Activated T-cell treated with anti-CD3 and anti-CD28 coated beads for 24 hours (primary cell): Measurements from ENCODE around the gene KLHDC3.

Experiments
- DNase-seq: peaks from one replicate; pipeline ENCODE4 v3.0.0-alpha.2; 2020; ENCODE audit warnings: low read depth

Gene KLHDC3

DNA sequence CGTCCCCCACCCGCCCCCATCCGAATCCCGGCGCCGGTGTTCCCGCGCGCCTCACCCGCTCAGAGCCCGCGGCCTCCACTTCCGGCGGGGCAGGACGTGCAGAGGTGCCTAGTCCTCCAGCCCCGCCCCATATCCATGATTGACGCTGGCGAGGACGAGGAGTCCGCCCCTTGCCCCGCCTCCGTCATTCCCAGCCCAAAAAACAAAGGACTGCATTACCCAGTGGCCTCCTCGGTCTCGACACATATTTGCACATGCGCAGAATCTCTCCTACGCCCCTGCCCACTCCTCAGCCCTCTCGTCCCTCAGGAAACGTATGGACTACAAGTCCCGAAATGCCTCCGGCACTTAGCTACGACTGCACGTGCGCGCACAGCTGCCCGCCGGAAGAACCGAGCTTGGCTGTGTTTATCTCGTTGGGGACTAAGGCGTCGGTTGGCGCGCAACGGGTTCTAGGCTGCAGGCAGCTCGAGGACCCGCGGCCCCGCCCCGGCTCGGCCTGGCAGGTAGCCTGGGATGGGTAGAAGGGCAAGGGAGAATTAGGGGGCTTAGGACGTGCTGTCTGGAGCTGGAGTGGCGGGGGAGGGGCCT, at the start of gene KLHDC3, which contains the start of gene MEA1:
Gene KLHDC3, plus strand, starts transcription at position 407 of the 591 bp plus-strand sequence. CDS start 2,944 bp downstream, outside the sequence.
Gene MEA1, minus strand, starts transcription at position 104 of the 591 bp plus-strand sequence. CDS start 133 bp downstream, outside the sequence.
- DNase-seq: peak; percentile 99

DNA sequence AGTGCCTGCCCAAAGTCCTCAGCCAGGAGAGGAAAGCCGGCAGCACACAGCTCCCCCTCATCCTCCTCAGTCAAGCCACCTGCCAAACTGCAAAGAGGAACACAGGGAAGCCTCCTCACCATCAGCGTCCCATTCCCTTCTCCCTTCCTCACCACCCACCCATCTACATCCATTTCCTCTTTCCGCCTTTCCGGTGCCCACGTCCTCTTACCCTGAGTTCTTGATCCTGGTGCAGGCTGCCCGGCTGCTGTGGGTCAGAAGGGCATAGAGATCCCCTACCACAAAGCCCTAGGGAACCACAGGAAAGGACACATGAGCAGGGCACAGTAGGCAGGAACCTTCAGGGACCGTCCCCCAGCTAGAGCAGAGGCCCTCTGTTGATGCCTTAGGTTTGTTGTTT, 47.5 kb upstream of the KLHDC3 start:
- DNase-seq: no peak

- DNase-seq: no peak
These were observed 46.8 kb upstream of the KLHDC3 start for GRCh38 chr6:42967228-42967627.

GRCh38 chr6:42968126-42968701, 45.8 kb upstream of the KLHDC3 start:
- DNase-seq: no peak

- DNase-seq: no peak
These were observed 45.3 kb upstream of the KLHDC3 start for GRCh38 chr6:42968783-42969182.

DNA sequence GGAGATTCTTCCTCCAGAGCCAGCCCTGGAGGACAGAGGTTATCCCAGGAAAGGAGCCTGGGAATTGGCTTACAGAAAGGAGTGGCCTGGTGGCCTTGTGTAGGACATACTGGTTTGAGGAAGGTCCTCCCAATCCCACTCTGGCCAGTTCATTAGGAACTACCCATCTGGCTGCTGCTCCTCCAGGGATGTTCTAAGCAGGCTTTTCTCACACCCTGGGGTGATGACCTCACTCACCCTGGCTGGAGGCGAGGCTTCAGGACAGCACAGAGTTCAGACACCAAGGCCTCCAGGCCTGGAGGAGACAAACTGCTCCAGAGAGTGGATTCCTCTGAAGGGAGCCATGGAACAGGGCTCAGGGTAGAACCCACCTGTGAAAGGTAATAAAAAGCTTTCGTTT, 44.6 kb upstream of the KLHDC3 start:
- DNase-seq: no peak

GRCh38 chr6:42969934-42970333, 44.1 kb upstream of the KLHDC3 start:
- DNase-seq: no peak

GRCh38 chr6:42970871-42971612, 43.0 kb upstream of the KLHDC3 start:
- no peak for DNase-seq

DNA sequence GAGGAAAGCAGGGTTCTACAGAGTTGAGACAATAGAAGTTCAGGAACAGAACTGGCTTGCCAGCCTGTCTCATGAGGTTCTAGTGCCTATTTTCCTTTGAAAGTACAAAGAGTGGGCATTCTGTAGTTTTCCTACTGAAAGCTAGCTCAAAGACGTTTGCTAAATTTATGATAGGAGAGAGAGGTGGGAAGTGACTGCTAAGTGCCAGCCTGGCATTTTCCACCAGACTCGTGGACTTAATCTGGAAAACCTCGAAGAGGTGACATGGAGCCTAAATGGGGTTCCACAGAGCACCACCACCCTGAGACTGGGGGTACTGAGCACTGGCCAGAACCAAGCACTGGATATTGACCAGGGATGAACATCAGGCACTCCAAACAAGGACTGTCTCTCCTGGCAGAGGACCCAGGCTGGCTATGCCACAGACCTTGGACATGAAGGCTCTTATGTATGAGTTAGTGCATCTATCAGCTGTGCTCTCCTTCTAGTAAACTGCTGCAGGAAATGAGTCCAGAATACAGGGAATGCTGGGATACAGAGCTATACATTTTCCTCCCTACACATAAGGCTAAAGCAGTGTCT, 42.2 kb upstream of the KLHDC3 start:
- DNase-seq: no peak

DNA sequence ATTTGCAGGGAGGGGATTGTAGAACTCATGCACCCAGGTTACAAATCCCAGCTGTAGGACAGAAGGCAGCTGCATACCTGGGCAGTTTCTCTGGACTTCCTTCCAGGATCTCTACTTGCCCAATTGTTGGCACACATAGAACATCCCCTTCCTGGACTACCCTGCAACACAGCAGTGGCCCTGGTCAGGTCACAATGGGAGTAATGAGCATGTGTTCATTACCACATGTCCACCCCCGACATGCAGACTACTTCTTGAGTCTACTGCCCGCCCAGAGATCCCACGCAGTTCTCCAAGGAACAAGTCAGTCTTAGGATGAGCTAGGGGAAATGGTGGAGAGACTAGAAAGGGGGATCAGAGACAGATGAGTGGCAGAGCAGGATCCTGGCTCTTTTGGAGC, 40.1 kb upstream of the KLHDC3 start:
- DNase-seq: no peak

GRCh38 chr6:42974919-42975505, 39.0 kb upstream of the KLHDC3 start:
- DNase-seq: no peak

DNA sequence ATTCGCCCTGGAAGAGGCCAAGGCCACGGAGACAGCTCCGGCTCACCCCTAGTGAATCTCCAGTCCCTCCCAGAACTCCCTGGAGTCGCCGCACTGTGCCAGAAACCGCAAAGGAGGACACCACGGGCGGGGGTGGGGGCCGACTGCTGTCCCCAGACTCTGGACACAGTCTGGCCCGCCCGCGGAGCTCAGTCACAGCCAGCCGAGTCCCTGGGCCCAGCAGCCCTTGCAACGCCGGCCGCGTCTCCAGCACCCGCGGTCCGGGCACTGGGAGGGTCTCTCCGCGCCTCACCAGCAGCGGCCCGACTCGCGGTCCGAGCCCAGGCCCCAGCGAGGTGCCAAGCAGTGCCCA, 35.6 kb upstream of the KLHDC3 start:
- DNase-seq: no peak

- DNase-seq: peak; percentile 90
These were observed 35.1 kb upstream of the KLHDC3 start, which contains the start of gene PEX6 for GRCh38 chr6:42978839-42979522. Gene PEX6, minus strand, starts transcription at chr6:42979181. Its CDS starts 31 bp downstream, at chr6:42979150.

DNA sequence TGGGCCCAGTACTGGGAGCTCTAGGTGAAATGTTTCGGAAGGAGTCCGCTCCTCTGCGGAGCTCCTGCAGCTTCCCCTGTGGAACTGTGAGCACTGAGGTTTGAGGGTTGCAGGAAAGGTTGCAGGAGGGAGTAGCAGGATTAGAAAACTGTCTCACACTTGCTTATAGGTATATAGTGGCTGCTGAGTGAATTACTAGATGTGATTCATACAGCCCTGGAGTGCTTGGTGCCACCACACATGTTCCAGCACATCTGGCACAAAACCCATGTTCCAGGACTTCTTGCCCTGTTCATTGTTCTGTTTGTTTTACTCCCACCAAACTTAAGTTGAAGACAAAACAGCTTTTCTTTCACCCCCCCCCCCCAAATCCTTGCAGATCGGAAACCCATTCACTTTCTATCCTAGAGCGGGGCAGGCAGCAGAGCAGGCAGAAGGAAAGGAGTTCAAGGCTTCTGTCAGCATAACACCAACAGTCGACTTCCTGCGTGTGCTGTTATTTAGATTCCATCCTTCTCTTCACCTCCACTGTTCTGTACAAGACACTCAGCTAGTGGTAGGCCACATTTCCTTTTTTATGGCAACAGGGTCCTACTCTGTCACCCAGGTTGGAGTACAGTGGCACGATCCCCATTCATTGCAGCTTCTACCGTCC, 34.4 kb upstream of the KLHDC3 start:
- DNase-seq: no peak

- DNase-seq: no peak
These were observed 32.2 kb upstream of the KLHDC3 start for GRCh38 chr6:42981836-42982235.

DNA sequence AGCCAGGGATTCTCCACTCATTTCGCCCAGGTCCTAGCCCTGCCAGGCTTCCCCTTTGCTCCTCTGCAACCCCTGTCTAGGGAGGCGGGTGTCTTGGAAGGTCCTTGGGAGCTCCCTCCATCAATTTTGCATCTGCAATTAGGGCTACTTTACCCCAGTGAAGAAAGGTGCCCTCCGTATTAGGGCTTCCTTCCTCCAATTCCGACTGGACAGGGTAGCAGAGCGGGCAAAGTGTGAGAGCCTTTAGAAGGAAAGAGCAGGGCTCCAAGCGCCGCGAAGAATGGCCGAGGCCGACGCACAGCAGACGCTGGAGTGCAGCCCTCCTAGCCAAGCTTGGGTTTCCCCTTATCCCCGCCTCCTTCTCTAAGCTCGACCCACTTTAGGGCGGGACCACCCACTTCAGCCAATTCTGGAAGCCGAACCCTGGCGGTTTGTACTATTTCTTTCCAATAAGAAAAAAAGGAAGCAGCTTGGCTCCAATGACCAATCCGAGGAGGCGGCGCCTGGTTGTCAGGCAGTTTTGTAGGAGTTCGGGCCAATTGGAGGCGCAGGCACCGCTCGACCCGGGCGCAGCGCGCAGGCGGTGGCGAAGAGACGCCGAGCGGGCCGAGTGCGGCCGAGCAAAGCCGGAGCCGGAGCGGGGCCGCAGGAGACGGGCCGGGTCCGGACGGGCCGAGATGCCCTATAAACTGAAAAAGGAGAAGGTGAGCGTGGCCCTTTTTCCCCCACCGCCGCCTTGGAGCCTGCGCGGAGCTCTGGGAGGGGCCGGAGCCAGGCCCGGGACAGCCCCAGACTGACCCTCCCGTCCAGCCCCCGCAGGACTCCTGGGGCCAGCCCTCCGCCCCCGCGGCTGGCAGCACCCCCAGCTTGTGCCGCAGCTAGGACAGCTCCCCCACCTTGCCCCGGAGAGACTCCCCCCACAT, 29.8 kb upstream of the KLHDC3 start, which contains the start of gene PPP2R5D:
Gene PPP2R5D, plus strand, starts transcription at position 570 of the 923 bp plus-strand sequence. Its CDS starts 108 bp downstream, at position 678.
- peak; percentile 97 for DNase-seq

DNA sequence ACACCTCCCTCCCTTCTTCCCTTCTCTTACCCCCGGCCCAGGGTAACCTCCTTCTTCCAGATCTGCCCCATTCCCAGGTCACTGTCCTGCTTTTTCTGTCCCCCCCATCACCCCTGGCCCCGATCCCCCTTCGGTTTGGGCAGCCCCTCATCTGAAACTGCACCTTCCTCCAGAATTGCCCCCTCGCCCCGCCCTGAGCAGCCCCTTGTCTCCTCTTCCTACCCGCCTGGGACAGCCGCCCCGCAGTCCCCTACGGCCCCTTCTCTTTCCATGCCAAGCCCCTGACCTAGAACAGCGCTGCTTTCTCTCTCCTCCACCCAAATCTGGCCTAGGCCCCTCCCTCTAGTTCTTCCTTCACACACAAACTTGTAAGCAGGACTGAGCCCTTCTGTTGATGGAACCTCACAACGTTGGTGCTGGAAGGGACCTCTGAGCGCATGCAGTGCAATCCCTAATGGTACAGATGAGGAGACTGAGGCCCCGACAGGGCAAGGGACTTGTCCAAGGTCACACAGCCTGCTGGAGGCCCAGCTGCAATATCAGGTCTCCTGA, 29.0 kb upstream of the KLHDC3 start:
- DNase-seq: no peak

- DNase-seq: no peak
These were observed 26.3 kb upstream of the KLHDC3 start for GRCh38 chr6:42987533-42988451.
